NCI-H2227 (cell line): ENCODE measurements around the gene CA9.
A peak's percentile ranks its signal among the peaks of the same experiment; 100 is the strongest.

Experiments
- DNase-seq: peaks from one replicate; lab custom pipeline; 2025; ENCODE audit not compliant: unreplicated experiment; lab: John Stamatoyannopoulos, UW

Gene CA9

DNA sequence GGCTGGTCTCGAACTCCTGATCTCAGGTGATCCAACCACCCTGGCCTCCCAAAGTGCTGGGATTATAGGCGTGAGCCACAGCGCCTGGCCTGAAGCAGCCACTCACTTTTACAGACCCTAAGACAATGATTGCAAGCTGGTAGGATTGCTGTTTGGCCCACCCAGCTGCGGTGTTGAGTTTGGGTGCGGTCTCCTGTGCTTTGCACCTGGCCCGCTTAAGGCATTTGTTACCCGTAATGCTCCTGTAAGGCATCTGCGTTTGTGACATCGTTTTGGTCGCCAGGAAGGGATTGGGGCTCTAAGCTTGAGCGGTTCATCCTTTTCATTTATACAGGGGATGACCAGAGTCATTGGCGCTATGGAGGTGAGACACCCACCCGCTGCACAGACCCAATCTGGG lies 1.5 kb downstream of the CA9 start:
- no peak for DNase-seq

DNA sequence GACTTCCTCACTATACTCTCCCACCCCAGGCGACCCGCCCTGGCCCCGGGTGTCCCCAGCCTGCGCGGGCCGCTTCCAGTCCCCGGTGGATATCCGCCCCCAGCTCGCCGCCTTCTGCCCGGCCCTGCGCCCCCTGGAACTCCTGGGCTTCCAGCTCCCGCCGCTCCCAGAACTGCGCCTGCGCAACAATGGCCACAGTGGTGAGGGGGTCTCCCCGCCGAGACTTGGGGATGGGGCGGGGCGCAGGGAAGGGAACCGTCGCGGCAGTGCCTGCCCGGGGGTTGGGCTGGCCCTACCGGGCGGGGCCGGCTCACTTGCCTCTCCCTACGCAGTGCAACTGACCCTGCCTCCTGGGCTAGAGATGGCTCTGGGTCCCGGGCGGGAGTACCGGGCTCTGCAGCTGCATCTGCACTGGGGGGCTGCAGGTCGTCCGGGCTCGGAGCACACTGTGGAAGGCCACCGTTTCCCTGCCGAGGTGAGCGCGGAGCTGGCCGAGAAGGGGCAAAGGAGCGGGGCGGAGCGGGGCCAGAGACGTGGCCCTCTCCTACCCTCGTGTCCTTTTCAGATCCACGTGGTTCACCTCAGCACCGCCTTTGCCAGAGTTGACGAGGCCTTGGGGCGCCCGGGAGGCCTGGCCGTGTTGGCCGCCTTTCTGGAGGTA lies 2.1 kb downstream of the CA9 start:
- peak; percentile 84 for DNase-seq

DNA sequence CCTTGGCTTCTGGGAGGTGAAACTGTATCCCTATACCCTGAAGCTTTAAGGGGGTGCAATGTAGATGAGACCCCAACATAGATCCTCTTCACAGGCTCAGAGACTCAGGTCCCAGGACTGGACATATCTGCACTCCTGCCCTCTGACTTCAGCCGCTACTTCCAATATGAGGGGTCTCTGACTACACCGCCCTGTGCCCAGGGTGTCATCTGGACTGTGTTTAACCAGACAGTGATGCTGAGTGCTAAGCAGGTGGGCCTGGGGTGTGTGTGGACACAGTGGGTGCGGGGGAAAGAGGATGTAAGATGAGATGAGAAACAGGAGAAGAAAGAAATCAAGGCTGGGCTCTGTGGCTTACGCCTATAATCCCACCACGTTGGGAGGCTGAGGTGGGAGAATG lies 5.4 kb downstream of the CA9 start:
- no peak for DNase-seq

DNA sequence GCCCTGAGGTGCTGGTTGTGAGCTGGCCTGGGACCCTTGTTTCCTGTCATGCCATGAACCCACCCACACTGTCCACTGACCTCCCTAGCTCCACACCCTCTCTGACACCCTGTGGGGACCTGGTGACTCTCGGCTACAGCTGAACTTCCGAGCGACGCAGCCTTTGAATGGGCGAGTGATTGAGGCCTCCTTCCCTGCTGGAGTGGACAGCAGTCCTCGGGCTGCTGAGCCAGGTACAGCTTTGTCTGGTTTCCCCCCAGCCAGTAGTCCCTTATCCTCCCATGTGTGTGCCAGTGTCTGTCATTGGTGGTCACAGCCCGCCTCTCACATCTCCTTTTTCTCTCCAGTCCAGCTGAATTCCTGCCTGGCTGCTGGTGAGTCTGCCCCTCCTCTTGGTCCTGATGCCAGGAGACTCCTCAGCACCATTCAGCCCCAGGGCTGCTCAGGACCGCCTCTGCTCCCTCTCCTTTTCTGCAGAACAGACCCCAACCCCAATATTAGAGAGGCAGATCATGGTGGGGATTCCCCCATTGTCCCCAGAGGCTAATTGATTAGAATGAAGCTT lies 6.1 kb downstream of the CA9 start:
- no peak for DNase-seq

DNA sequence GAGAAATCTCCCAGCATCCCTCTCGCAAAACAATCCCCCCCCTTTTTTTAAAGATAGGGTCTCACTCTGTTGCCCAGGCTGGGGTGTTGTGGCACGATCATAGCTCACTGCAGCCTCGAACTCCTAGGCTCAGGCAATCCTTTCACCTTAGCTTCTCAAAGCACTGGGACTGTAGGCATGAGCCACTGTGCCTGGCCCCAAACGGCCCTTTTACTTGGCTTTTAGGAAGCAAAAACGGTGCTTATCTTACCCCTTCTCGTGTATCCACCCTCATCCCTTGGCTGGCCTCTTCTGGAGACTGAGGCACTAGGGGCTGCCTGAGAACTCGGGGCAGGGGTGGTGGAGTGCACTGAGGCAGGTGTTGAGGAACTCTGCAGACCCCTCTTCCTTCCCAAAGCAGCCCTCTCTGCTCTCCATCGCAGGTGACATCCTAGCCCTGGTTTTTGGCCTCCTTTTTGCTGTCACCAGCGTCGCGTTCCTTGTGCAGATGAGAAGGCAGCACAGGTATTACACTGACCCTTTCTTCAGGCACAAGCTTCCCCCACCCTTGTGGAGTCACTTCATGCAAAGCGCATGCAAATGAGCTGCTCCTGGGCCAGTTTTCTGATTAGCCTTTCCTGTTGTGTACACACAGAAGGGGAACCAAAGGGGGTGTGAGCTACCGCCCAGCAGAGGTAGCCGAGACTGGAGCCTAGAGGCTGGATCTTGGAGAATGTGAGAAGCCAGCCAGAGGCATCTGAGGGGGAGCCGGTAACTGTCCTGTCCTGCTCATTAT lies 6.8 kb downstream of the CA9 start:
- no peak for DNase-seq

DNA sequence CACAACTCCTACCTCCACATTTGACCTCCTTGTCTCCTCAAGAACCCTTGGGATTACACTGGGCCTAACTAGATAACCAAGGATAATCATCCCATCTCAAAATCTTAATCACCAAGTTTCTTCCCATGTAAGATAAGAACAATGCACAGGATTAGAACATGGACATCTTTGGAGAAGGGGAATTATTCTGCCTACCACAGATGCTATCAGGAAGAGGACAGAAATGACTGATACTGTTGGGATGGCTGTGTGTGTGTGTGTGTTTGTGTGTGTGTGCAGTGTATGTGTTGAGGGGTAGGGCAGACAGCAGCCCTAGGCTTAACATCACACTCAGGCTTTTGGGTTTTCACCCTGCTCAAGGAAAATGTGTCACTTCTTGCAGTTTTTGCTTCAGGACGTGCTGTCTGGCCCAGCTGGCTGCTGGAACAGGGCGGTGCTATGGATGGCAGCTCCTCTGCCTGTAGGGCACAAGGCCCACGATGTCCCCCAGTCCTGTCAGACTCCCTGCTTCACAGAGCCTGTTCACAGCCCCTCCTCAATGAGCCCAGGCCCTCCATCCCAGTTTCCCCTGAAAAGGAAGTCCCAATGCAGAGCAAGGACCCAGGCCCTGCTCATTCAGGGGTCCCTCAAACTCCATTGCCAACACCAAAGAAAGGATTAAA lies 7.7 kb downstream of the CA9 start:
- DNase-seq = no peak

DNA sequence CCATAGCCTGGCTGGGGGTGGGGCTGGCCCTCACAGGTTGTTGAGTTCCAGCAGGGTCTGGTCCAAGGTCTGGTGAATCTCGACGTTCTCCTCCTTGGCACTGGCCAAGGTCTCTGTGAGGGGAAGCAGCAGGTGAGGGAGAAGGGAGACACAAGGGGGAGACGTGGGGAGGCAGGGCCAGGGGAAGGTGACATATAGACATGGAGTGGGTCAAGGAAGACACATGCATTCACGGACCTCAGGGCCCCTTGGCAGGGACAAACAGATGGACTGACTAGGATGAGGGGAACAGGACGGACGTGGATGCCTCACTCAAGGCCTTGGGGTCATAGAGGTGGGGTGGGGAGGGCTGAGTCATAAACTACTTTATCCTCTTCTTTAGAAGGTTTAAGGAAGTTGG lies 8.3 kb downstream of the CA9 start:
- no peak for DNase-seq

DNA sequence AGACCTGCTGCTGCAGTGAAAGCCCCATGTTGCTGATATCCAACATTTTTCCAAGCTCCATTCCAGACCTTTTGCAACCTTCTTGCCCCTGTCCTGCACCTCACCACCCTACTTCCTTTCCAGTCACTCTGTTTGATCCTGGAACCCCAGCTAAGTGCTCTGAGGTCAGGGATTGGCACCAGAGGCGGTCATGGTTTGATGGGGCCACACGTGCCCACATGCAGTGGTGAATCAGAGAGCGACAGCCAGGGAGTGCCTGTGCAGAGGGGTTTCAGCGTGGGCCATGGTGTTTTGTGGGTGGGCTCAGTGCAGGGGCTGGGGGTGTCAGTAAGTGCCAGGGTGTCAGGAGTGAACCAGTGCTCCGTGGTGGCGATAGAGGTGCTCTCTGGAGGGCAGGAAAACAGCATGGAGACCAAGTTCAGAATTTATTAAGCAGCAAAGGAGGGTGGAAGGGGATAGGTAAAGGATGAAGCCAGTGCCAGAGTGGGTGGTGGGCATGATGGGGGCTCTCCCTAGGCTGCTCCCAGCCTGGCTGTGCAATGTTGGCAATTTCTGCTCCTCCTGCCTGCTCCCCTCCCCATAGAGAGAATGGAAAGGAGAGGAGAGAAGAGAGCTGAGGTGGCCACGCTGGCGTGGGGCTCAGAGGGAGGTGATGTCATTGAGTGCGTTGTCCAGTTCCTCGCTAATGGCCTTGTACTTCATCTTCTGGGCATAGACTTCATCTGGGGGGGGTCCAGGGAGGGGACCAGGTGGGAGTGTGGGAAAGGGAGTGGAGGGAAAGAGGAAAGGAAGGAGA lies 9.0 kb downstream of the CA9 start:
- DNase-seq = no peak

DNA sequence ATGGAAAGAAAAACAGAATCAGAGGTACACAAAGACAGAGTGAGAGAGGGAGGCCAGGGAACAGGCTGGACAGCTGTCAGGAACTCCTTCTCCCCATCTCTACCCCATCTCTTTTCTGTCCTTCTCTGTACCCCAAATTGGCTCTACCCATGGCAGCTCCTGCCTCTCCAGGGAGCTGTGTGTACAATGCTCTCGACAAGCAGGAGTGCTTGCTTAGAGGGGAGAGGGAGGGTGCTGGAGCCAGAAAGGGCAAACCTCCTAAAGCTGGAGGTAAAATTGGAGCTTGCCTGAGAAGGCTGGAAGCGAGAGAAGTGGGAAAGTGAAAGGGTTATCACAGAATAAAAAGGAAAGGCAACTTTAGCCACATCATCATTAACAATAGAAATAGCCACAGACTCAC lies 9.6 kb downstream of the CA9 start:
- DNase-seq = no peak

DNA sequence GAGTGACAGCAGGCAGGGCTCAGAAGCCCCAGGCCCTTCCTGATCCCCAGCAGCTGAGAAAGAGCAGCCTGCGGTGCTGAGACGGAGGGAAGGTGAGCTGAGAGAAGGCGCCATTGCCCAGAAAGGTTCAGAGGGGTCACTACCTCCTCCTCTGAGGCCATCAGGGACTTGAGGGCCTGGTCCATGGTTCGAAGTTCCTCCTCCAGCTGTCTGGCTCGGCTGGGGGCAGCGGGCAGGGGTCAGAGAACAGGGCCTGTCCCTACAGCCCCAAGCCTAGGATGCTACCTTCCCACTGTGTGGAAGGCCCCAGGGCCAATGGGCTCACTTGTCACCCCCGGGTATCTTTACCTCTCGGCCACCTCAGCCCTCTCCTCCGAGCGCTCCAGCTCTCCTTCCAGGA lies 11.2 kb downstream of the CA9 start:
- DNase-seq = no peak

DNA sequence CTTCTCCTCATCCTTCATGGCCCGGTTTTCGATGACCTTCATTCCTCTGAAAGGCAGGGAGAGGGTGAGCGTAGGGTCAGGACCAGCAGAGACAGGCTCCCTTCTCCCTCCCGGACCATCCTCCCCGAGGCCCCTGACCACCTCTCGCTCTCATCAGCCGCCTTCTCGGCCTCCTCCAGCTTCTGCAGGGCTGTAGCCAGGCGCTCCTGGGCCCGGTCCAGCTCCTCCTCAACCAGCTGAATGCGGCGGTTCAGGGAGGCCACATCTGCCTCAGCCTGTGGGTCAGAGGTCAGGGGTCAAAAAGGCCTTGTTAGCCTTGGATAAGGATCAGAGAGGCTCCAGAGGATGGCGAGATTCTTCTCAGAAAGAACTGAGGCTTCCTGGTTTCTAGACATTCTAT lies 11.8 kb downstream of the CA9 start:
- no peak for DNase-seq

DNA sequence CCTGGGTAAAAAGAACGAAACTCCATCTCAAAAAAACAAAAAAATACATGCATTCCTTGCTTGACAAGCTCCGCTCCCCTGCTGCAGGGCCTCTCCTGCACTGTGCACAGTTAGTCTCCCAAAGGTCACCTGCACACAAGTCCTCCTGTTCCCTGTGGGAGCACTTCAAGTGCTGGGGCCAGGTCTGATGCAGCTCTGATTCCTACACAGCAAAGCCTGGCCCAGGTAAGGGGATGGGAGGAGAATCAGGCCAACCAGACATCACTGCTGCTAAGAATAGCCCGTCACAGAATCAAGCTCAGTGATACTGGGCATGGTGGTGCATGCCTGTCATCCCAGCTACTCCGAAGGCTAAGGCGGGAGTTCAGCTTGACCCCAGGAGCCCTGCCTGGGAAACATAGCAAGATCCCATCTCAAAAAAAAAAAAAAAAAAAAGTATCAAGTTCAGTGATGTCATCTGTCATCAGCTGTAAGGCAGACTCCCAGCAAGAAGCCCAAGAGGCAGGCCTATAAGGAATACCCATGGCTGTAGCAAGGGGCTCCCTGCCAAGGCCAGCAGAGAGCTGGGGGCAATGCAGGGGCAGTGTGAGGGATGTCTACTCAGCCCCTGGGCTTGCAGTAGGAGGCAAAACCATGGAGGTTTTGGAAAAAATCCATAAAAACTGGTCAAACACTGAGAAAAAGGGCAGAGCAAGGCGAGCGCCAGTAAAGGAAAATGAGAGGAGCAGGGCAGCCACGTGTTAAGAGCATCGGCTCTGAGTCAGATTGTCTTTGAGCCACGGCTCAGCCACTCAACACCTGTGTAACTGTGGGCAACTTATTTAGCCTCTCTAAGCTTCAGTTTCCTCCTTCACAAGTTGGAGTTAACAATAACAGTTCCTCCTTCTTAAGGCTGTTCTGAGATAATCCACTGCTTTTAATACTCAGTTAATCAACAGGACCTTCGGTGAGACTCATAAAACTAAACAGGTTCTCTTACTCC lies 12.8 kb downstream of the CA9 start:
- DNase-seq = no peak

DNA sequence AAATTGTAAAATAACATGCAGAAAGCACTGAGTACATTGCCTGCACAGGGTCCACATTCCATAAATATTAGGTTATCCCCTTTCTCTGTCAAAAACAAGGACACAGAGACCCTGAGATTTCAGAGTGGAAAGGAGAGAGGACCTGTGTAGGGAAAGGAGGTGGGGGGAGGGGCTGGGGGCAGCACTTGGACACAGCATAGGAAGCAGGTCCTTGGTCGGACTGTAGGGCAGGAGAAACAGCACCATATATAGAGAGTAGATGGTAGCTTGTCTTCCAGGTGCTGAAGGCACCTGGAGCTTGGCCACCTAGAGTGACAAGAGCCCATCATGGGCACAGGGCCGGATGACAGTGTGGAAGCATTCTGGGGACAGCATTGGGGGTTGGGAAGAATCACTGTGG lies 13.6 kb downstream of the CA9 start:
- DNase-seq = no peak

DNA sequence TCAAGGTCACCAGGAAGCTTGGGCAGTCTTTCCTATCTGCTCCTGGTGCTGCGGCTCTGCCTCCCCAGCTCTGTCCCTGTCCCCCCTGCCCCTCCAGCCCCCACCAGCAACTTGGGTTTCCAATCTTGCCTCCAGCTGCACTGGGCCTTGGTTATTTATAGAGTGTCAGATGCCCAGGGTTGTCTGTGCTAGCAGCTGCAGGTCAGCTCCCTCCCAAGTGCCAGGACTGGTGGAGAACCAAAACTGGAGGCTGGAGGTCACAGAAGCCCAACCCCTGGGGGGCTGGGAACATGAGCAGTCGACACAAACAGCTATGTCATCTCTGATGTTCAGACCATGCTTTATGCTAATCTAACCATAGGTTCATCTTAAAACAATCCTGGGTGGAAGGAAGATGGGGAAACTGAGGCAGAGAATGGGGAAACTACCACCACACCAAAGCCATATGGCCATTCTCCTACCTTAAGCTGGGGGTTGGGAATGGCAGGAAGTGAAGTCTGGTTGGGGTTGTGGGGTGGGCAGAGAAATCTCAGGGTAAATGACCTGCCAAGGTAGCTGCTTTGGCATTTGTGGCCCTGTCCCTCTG lies 14.3 kb downstream of the CA9 start:
- DNase-seq = no peak

DNA sequence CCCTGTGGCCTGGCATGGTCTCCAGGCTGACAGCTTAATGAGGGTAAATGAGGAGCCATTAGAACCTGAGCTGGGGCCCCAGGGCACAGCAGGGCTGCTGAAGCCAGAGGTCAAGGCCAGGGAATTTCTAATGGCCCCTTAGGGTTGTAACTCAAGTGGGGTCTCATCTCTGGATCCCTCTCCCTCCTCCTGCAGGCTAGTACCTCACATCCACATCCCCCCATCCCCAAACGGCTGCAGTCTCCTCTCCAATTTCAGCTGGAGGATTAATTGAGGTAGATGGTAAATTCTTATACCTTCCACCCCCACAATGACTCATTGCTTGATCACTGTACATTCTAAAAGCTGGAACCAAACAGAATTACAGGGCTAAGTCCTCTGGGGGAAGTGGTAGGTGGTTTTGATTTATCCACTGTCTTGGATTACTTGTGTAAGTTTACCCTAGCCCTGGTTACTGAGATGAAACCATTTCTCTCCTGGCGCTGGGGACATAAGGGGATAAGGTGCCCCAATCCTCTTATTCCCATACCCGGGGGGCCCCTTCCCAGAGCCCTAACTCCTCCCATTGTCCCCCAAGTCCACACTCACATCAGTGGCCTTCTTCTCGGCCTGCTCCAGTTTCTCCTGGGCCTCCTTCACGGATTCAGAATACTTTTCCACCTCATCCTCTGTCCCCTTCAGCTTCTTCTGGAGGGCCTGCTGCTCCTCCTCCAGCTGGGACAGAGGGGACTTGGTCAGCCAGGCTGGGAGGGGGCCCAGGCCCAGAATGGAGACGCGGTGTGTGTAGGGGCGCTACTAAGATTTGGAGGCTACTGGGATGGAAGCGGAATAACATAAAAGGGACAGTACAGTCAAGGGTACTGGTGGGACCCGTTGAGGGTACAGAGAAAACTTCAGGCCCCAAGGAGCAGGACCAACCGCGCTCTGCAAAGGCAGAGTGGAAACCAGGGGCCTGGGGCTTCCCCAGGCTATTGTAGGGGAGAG lies 15.1 kb downstream of the CA9 start:
- DNase-seq = no peak

DNA sequence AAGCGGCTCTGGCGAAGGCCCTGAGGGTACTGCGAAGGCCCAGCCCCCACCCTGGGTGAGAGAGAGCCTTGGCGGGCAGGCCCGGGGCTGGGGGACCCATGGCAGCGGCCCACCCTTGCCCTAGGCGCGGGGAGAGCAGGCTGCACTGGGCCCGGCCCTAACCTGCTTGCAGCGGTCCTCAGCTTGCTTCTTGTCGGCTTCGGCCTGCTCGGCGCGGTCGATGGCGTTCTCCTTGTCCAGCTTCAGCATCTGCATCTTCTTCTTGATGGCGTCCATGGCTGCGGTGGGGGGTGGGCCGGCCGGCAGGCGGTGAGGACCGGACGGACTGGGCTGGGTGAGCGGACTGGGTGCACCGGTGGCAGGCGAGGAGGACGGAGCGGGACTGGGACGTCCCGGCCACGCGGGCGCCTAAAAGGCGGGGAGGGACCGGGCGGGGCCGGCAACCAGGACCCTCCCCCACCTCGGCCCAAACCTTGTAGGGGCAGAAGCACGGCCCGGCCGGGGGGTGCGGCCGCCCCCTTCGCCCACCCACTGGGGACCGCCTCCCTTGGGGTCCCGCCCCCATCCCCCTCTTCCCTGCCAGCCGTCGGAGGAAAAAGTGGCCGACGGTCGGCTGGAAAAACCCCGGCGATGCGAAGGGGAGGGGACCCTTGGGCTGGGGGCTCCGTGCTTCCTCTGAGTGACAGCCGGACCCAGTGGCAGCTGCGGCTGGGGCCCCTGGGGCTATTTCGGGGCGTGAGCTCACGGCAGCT lies 16.0 kb downstream of the CA9 start, which contains the start of gene TPM2:
TPM2 (minus strand) TSS at position 384 of the 752 bp plus-strand sequence; CDS start at position 276, 108 bp downstream.
- DNase-seq = no peak

DNA sequence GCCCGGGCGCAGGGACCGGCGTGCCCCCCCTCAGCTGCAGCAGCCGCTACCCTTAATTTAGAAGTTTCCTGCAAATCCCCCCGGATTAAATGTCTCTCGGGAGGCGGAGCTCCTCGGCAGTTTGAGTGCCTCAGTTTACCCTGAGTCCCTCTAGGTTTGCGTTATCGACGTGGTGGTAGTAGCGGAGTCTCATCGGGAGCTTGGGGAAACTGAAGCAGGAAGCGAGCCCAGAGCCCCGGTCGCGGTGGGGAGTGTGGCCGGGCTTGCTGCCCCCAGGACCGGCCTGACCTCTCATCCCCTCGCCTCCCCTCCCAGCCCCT lies 16.5 kb downstream of the CA9 start:
- no peak for DNase-seq
